DMS153 treated with DMSO at 0.1 percent for 48 hours (cell line): ENCODE measurements around the gene MAPK14.
"Not testable (repeated sequence)": the region's sequence is repeated elsewhere in the genome, so short reads cannot be mapped to it uniquely, and the experiment has no call there.

ENCODE experiments used
- DNase-seq: peaks from one replicate; lab custom pipeline; 2025; ENCODE audit not compliant: unreplicated experiment; lab: John Stamatoyannopoulos, UW

The MAPK14 gene

DNA sequence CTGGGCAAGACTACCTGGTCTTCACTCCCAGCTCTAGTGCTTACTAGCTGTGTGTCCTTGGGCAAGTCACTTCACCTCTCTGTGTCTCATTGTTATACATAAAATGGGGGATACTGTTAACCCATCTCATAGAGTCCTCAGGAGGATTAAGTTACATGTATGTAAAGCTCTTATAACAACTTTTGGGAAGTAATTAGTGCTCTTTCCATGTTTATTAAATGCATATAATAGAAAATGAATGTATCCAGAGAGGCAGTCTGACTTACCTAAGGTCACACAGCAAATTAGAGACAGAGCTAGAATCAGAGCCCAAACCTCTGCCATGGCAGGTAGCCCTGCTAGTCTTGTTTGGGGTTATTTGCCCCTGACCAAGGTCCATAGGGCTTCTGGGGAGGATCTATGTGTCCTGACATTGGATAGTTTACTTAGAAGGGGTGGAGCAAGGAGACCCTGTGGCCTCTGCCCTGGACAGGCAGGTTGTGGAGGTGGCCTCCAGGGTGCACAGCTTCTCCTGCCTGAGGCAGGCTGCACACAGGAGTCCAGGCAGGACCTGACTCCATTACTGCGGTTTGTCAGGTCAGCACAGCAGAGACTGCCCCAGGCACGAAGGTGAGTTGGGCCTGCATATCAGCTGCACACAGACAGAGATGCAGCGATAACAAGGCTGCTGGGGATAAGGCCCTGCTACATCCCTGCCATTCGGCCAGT lies 94.3 kb downstream of the MAPK14 start:
- no peak for DNase-seq

DNA sequence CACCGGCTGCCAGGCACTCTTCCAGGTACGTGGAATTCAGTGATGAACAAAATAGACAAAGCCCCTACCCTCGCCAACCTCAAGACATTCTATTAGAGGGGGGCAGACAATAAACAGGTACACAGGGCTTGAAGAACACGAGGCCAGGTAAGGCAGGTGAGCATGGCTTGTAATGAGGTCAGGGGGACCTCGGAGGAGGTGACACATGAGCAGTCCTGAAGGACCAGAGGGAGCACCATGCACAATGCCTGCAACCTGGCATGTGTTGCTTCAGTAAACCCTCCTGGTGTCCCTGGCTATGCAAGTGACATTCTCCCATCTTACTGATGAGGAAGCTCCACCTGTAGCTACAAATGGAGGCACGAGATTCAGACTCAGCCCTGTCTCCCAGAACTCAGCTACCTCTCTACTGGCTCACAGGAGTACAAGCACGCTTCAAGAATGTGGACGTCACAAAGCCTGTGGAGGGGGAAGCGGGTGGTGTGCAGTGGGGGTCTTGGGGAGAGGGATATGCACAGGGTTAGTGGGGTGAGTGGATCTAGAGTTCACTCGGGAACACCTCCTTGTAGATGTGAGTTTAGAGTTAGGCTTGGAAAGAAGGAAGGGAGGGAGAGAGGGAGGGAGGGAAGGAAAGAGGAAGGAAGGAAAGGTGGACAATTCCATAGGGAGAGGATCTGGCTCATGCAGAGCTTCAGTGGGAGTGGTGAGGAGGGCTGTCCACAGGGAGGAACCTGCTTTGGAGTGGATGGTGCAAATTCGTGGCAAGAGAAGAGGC lies 95.1 kb downstream of the MAPK14 start:
- no peak for DNase-seq

DNA sequence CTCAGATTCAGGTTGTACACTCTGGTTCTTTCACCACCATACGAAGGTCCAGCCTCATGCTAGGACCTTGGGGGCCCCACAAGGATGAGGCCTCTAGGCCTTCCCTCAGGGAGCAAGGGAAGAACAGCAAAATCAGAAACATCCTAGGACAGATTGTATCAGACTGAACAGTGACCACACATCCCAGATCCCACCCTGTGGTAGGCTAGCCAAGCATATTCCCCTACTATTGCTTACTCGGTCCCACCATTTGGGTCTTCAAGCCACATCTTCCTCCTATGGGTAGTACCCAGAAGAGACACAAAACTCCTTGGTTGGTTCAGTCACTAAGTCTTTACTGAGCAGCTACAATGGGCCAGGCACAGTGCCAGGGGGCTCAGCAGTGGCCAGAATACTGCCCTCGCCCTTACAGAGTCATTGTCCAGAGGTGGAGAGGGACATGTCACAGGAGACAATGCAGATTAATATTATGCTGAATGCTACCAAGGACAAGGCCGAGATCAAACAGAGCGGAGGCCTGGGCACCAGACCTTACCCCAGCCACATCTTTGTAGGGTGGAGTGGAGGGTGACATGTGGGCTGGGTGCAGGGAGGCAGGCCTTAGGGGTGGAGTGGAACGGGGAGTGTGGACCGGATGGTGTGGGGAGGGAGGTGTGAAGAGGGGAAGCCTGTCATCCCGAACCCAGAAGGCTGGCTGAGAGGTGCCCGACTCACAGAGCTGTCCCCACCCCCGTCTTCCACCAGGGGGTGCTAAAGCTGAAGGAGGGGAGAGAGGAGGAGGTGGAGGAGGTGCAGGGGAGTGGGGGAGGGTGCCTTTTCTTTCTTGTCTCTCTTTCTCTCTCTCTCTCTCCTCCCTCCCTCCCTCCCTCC lies 95.9 kb downstream of the MAPK14 start:
- peak; percentile 27 for DNase-seq

DNA sequence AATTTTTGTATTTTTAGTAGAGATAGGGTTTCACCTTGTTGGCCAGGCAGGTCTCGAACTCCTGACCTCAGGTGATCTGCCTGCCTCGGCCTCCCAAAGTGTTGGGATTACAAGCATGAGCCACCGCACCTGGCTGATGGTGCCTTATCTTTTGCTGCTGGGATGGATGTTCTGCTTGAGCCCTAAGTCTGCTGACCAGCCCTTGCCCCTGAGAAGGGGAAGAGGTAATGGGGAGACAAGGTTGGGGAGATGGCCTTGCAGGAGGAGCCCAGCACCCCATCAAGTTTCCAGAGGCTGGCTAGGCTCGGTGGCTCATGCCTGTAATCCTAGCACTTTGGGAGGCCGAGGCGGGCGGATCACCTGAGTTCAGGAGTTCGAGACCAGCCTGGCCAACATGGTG lies 96.7 kb downstream of the MAPK14 start:
- not testable (repeated sequence) for DNase-seq

DNA sequence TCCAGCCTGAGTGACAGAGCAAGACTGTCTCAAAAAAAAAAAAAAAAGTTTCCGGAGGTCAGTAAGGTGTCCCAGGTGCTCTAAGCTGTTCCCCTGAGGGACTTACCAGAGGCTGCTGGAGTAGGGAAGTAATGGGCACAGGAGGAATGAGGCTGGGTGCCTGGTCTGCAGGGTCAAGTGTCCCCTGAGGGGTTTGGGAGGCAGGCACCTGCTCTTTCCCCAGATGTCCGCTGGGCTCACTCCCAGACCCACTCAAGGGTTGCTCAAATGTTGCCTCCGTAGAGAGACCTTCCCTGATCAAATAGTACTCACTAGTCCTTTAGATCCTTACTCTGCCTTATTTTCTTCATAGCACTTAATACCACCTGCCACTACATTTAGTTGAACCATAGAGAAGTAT lies 97.3 kb downstream of the MAPK14 start:
- no peak for DNase-seq

DNA sequence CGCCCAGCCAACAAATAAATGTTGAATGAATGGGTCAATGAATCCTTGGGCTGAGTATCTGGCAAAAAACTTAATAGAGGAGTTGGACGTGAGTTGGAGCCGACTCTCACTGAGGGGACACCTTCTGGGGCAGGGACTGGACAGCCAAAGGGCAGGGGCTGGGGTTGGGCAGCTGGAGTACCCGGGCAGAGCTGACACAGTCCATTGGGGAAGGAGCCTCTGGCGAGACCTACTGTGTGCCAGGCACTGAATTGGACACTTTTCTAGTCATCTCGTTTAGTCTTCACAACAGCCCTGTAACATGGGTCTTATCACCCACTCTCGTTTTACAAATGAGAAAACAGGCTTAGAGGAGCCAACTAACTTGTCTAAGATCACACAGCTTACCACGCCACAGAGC lies 98.0 kb downstream of the MAPK14 start:
- no peak for DNase-seq

DNA sequence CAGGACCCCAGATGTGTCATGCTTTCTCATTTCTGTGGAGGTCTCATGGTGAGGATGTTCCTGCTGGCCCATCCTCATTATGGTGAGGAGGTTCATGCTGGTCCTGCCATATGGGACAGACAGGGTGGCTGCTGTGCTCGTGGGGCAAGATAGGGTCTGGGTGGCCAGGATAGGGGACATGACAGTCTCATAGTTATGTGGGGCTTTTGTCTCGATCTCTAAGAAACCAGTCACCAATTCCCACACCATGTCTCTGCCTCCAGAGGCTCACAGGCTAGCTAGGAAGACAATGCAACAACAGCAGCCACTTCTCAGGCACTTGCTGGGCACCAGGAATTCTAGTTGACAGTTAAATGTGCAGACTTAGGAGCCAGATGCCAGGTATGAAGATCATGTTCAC lies 98.5 kb downstream of the MAPK14 start:
- DNase-seq, result no peak

DNA sequence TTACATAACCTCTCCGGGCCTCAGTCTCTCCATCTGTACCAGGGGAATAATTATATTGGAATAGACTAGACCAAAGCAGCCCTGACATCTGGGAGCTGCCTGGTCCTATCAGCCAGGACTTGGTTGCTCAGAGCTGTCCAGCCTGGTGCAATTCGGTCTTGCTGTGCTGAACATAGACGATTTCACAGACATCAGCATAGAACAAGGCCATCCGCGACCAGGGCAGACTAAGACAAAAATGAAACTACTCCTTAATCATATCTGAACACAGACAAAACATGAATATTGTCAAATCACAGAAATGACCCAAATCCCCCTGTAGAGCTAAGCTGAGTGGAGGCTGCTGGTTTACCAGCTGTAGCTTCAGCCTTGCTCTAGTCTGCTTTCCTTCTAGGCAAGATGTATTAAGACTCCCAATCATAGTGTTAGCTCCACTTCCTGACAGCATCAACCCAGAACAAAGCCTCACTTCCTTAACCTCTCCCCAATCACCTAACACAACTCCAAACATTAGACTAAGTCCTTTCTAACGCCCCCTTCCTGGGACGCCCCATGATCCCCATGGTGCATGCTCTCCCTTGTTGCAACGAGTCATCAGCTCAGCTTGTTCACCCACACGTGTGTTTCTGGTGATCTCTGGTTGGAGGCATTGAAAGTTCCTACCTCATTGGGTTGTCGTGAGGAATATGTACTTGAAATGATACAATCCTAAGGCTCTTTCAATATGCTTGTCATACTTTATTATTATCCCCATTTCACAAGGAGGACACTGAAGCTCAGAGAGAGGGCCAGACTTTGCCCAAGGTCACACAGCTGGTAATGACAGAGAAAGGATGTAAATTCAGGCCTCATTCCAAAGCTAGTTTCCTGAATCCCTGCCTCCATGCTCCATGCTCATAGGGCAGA lies 99.2 kb downstream of the MAPK14 start:
- DNase-seq, result no peak

DNA sequence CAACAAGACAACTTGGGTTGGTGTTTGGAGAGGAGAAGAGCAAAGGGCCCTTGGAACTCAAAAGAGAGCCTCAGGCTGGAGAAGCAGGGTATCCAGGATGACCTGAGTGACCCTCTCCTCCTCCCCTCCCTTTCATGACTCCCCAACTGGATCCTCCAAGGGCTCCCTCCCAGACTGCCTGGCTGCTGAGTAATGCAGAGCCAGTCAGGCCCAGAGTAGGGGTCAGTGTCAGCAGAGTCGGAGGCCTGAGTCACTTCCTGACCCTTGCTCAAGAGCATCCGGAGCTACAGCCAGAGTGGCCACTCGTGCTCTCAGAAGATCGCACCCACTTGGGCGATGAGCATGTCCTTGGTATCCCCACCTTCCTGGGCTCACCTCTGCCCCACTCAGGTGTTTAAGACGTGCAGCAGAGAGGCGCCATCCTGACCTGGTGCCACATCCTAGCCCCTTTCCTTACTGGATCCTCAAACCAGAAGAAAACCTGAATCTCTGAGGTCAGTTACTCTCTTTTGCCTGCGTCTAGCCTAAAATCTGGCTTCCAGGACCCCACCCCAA lies 99.9 kb downstream of the MAPK14 start:
- DNase-seq, result no peak

DNA sequence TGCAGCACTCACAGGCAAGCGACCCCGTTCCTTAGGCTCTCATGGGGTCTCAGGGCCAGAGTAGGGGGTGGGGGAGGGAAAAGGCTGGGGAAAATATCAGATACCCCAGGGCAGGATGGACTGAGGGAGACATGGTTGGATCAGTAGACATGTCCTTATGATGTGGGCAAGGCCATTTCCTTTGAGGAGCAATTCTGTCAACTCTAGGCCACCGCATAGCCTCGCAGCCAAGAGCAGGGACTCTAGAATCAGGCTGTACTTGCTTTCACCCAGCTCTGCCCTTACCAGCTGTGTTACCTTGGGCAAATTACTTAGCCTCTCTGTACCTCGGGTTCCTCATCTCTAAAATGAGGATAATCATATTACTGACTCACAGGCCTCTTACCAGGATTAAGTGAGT lies 100.5 kb downstream of the MAPK14 start:
- no peak for DNase-seq

DNA sequence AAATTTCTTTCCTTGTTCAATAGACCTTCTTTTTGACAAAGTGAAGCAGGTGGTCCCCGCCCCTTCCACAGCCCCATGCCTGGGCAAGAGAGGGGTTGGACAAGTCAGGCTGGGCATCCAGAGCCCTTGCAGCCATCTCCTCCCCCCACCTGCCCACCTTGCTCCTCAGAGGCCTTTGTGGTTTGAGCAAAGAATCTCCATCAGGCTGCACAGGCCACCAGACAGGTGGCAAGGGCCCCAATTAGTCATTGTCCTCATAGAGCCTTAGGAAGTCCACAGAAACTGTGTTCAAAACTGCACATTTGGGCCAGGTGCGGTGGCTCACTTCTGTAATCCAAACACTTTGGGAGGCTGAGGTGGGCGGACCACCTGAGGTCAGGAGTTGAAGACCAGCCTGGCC lies 101.2 kb downstream of the MAPK14 start:
- no peak for DNase-seq

DNA sequence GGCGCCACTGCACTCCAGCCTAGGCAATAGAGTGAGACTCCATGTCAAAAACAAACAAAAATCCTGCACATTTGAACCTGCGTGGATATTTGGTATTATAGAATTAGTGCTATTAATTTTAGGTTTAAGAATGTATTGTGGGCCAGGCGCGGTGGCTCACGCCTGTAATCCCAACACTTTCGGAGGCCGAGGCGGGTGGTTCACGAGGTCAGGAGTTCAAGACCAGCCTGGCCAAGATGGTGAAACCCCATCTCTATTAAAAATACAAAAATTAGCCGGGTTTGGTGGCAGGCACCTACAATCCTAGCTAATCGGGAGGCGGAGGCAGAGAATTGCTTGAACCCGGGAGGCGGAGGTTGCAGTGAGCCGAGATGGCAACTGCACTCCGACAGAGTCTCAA lies 101.7 kb downstream of the MAPK14 start:
- not testable (repeated sequence) for DNase-seq

DNA sequence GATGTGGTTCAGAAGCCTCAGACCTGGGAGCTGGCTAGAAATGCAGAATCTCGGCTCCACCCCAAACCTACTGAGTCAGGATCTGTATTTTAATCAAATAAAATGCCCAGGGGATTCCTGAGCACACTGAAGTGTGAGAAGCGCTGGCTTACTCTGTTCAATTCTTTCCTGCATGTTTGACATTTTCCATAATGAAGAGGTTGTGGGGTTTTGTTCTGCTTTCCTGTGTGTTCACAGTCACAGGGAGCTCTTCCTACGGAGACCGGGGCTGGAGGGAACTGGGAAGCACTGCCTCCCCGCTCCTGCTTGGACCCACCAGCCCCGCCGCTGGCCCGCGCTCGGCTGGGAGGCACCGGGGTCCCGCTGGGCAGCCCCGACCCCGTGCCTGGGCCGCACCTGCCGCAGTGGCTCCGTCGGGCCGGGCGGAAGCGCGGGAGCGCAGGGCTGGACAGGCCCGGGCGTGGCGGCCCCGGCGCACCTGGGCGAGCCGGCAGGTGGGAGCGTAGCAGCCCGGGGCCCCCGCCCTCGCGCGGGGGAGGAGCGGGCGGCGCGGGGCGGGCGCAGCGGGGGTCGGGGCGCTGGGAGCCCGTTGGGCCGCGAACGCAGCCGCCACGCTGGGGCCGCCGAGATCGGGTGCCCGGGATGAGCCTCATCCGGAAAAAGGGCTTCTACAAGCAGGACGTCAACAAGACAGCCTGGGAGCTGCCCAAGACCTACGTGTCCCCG lies 102.5 kb downstream of the MAPK14 start, which contains the start of gene MAPK13:
Gene MAPK13, plus strand, starts transcription at position 573 of the 726 bp plus-strand sequence. Its CDS starts 70 bp downstream, at position 643.
- no peak for DNase-seq

DNA sequence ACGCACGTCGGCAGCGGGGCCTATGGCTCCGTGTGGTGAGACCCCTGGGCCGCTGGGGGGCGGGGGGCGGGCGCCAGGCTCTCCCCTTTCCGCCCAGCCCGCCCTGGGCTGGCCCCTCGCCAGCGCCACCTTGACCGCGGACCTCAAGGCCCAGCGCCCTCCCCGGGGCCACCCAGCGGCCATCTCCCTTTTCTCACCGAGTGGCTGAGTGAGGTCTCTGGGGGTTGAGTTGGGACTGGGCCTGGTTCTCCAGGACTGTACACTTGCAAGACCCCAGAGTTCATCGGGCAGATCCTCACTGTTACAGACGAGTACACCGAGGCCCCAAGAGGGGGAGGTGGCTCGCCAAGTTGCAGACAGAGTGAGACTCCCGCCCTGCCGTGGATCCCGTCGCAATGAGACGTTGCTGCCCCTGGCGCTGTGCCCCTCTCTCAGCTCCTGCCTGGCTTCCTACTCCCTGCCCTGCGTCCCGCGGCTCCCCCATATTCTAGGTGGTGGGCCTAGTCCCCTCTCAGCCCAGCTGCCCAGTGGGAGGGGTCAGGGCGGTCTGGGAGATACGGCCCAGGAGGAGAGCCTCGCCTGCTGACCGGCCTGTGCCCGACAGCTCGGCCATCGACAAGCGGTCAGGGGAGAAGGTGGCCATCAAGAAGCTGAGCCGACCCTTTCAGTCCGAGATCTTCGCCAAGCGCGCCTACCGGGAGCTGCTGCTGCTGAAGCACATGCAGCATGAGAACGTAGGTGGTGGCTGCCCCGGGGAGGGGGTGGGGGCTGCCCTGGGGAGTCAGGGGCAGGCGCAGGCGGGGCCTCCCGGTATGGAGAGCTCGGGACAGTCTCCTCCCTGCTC lies 103.3 kb downstream of the MAPK14 start:
- DNase-seq, result no peak

DNA sequence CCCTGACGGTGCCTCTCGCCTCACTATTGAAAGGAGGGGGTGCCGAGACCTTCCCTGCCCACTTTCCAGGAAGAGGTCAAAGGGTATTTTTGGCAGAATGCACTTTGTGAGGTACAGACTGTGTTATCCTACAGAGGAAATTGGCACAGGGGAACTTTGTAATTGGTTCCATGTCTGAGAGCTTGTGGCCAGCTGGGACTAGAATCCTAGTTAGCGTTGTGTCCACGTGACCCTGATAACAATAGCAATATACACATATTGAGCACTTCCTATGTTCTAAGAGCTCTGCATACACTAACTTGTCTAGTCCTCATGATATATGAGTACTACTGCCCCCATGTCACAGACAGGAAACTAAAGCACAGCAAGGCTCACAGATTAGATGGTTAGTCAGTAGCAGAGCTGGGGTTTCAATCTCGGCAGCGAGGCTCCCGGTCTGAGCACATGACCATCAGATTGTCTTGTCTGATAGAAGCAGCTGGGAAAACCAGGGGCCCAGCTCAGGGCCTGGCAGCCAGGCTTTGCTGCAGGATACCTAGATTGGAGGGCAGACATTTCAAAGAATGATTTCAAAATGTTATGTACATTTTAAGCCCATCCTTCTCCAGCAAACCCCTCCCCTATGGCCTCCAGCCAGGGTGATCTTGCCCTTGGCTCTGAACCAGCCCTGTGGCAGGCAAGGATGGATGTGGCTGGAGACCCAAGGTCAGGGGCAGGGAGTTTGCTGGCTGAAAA lies 104.1 kb downstream of the MAPK14 start:
- DNase-seq, result peak; percentile 40

DNA sequence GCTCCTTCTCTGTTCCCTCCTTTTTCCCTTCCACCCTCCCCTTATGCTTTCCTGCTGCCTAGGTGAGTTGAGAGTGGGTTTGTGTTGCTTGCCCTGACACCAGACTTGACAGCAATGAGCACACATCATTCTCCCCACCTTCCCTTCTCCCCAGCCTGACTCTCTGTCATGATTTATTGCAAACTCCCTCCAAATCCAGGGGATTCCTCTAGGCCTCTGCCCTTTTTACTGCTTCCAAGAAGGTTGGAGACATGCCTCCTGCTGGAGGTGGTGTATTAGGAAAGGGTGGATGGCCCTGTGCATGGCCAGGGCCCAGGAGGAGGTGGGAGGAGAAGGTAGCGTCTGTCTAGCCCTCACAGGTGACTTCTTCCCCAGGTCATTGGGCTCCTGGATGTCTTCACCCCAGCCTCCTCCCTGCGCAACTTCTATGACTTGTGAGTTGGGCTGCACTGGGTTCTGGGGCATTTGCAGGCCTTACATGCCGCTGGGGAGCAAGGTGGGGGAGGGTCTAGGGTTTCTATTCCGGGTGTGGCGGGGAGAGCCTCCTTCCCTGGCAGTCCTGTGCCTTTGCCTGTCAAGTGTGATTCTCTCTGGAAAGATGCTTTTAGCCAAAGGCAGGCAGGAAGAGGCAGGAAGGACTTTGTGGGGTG lies 104.8 kb downstream of the MAPK14 start:
- no peak for DNase-seq

DNA sequence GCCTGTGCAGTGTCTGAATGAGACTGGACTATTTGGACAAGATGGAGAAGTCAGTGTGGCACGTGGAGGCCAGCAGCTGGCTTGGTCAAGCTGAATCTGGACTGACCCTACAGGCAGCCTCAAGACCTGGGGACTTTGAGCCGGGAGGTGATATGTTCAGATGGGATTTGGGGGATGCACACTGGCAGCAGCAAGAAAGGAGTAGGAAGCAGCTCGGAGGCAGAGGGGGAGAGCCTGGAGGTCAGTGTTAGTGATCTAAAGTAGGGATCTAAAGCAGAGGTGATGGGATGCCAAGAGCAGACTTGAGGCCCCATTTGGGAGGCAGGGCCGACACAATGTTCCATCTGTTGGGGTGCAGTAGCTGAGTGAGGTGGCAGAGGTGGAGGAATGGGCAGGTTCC lies 105.5 kb downstream of the MAPK14 start:
- no peak for DNase-seq
